K562 (cell line): Measurements from ENCODE around the gene FCHO2.
"Not testable (repeated sequence)": the region's sequence is repeated elsewhere in the genome, so short reads cannot be mapped to it uniquely, and the experiment has no call there.

Experiments
- ATF1 ChIP-seq, 2 experiments: fragments of 450-650 bp in 1 of 2; IDR thresholded peaks; 2 replicates each; pipeline ENCODE4 v1.6.1; 2016; ENCODE audit warnings: missing compliant biosample characterization in 1 of 2, missing genetic modification characterization in 1 of 2
- HCFC1 ChIP-seq: IDR thresholded peaks from 2 replicates; pipeline ENCODE4 v1.6.1; 2012; ENCODE audit warnings: low read depth, low read length, improper control_type of control experiment
- JUND ChIP-seq, 2 experiments: IDR thresholded peaks; 2 replicates in 1 of 2; 3 replicates in 1 of 2; pipeline ENCODE4 v1.6.1; 2011; ENCODE audit warnings: borderline replicate concordance in 2 of 2, low read depth in 2 of 2, low read length in 2 of 2, improper control_type of control experiment in 1 of 2, missing biosample characterization in 1 of 2, missing genetic modification characterization in 1 of 2, missing genetic modification reagents in 1 of 2
- NCOA2 ChIP-seq, 2 experiments: fragments of 450-650 bp; IDR thresholded peaks; 2 replicates each; pipeline ENCODE4 v1.6.1; 2018; ENCODE audit warnings: mild to moderate bottlenecking in 2 of 2, moderate library complexity in 1 of 2; ENCODE audit not compliant: partially characterized antibody in 2 of 2
- NFE2 ChIP-seq: IDR thresholded peaks from 2 replicates; pipeline ENCODE4 v1.6.1; 2014; ENCODE audit warnings: antibody characterized with exemption, low read depth
- POLR2A ChIP-seq: fragments of 450-650 bp; conservative IDR thresholded peaks from 2 replicates; pipeline ENCODE4 v1.6.1; 2016
- RB1 ChIP-seq: fragments of 450-650 bp; IDR thresholded peaks from 2 replicates; pipeline ENCODE4 v1.6.1; 2017; ENCODE audit warnings: low read depth, mild to moderate bottlenecking
- SETDB1 ChIP-seq: IDR thresholded peaks from one replicate; pipeline ENCODE4 v1.6.1; 2012; ENCODE audit warnings: low read length, control low read depth, inconsistent platforms
- ZNF23 ChIP-seq: fragments of 250-450 bp; sonication (Bioruptor Pico); IDR thresholded peaks from 2 replicates; pipeline ENCODE4 v1.4.0; 2020; ENCODE audit warnings: mild to moderate bottlenecking
- TF ChIP-seq, protein P1 (sequence below), 3 experiments: IDR thresholded peaks in 2 of 3; conservative IDR thresholded peaks in 1 of 3; 2 replicates each; pipeline ENCODE4 v1.5.1; 2011 to 2012; ENCODE audit warnings: low read length in 3 of 3, mild to moderate bottlenecking in 3 of 3, control low read depth in 2 of 3, improper control_type of control experiment in 1 of 3, inconsistent platforms in 1 of 3, low read depth in 1 of 3, mixed read lengths in 1 of 3, moderate library complexity in 1 of 3; ENCODE audit not compliant: insufficient read depth in 2 of 3
- TF ChIP-seq, protein P2 (sequence below): fragments of 250-450 bp; sonication (Bioruptor Pico); IDR thresholded peaks from 2 replicates; pipeline ENCODE4 v1.5.1; 2021; ENCODE audit warnings: mild to moderate bottlenecking

DNA sequence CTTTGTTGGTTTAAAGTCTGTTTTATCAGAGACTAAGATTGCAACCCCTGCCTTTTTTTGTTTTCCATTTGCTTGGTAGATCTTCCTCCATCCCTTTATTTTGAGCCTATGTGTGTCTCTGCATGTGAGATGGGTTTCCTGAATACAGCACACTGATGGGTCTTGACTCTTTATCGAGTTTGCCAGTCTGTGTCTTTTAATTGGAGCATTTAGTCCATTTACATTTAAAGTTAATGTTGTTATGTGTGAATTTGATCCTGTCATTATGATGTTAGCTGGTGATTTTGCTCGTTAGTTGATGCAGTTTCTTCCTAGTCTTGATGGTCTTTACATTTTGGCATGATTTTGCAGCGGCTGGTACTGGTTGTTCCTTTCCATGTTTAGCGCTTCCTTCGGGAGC, 18.6 kb downstream of the FCHO2 start:
- TF ChIP-seq NFE2; POLR2A; NCOA2 (IDR thresholded peaks at IDR 0.05; ENCODE audit: partially characterized antibody in 2 of 2); RB1; HCFC1; JUND (IDR thresholded peaks at IDR 0.05; ENCODE audit: borderline replicate concordance, low read depth, low read length); JUND (tag; IDR thresholded peaks at IDR 0.05; ENCODE audit: borderline replicate concordance, low read depth, low read length); SETDB1; ATF1 (CRISPR knock-in tag; IDR thresholded peaks at IDR 0.05); ATF1 (tag; IDR thresholded peaks at IDR 0.05); ZNF23: not testable (repeated sequence)
- TF ChIP-seq, protein P1, sequence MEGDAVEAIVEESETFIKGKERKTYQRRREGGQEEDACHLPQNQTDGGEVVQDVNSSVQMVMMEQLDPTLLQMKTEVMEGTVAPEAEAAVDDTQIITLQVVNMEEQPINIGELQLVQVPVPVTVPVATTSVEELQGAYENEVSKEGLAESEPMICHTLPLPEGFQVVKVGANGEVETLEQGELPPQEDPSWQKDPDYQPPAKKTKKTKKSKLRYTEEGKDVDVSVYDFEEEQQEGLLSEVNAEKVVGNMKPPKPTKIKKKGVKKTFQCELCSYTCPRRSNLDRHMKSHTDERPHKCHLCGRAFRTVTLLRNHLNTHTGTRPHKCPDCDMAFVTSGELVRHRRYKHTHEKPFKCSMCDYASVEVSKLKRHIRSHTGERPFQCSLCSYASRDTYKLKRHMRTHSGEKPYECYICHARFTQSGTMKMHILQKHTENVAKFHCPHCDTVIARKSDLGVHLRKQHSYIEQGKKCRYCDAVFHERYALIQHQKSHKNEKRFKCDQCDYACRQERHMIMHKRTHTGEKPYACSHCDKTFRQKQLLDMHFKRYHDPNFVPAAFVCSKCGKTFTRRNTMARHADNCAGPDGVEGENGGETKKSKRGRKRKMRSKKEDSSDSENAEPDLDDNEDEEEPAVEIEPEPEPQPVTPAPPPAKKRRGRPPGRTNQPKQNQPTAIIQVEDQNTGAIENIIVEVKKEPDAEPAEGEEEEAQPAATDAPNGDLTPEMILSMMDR (IDR thresholded peaks at IDR 0.05 in 2 of 3, conservative IDR thresholded peaks at IDR 0.05 in 1 of 3; ENCODE audit: insufficient read depth in 2 of 3, low read depth in 1 of 3, low read length in 3 of 3) = not testable (repeated sequence)
- TF ChIP-seq, protein P2, sequence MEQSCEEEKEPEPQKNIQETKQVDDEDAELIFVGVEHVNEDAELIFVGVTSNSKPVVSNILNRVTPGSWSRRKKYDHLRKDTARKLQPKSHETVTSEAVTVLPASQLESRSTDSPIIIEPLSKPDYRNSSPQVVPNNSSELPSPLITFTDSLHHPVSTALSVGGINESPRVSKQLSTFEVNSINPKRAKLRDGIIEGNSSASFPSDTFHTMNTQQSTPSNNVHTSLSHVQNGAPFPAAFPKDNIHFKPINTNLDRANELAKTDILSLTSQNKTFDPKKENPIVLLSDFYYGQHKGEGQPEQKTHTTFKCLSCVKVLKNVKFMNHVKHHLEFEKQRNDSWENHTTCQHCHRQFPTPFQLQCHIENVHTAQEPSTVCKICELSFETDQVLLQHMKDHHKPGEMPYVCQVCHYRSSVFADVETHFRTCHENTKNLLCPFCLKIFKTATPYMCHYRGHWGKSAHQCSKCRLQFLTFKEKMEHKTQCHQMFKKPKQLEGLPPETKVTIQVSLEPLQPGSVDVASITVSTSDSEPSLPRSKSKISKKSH (CRISPR knock-in tag) = not testable (repeated sequence)
